Activated CD4-positive, alpha-beta T cell treated with anti-CD3 and anti-CD28 coated beads, Interleukin-2, amount 50 U/mL, for 16 hours (primary cell): Measurements from ENCODE around the gene CRACR2B.

ENCODE experiments used
- DNase-seq: peaks from one replicate; pipeline ENCODE4 v3.0.0-alpha.2; 2020

CRACR2B gene

GRCh38 chr11:811446-812245 lies 16.1 kb upstream of the CRACR2B start:
- no peak for DNase-seq

- DNase-seq: no peak
Observed at GRCh38 chr11:812390-812789, 15.3 kb upstream of the CRACR2B start.

GRCh38 chr11:813072-813455 lies 14.7 kb upstream of the CRACR2B start:
- DNase-seq: no peak

- DNase-seq: no peak
Observed at GRCh38 chr11:813456-814096, 14.1 kb upstream of the CRACR2B start.

- DNase-seq: no peak
Observed at GRCh38 chr11:815675-816432, 11.9 kb upstream of the CRACR2B start.

- no peak for DNase-seq
Observed at GRCh38 chr11:816433-816779, 11.3 kb upstream of the CRACR2B start.

- no peak for DNase-seq
Observed at GRCh38 chr11:818396-819128, 9.2 kb upstream of the CRACR2B start, which contains the start of gene PNPLA2. TSS of gene PNPLA2 (plus strand) at chr11:818914. CDS start at chr11:819719, 805 bp downstream.

- DNase-seq: peak; percentile 91
Observed at GRCh38 chr11:819129-819931, 8.4 kb upstream of the CRACR2B start.

- peak; percentile 93 for DNase-seq
Observed at GRCh38 chr11:819943-820649, 7.6 kb upstream of the CRACR2B start.

GRCh38 chr11:820655-821511 lies 6.8 kb upstream of the CRACR2B start:
- DNase-seq: no peak

GRCh38 chr11:821512-822371 lies 6.0 kb upstream of the CRACR2B start:
- no peak for DNase-seq

GRCh38 chr11:823441-824291 lies 4.1 kb upstream of the CRACR2B start:
- no peak for DNase-seq

- DNase-seq: no peak
Observed at GRCh38 chr11:824292-824880, 3.3 kb upstream of the CRACR2B start.

- no peak for DNase-seq
Observed at GRCh38 chr11:824942-825341, 2.8 kb upstream of the CRACR2B start.

GRCh38 chr11:825366-826226 lies 2.1 kb upstream of the CRACR2B start:
- DNase-seq: no peak

GRCh38 chr11:826227-826621 lies 1.5 kb upstream of the CRACR2B start:
- no peak for DNase-seq

- DNase-seq: no peak
Observed at GRCh38 chr11:826836-827145, 928 bp upstream of the CRACR2B start.
